C4-2B (cell line): ENCODE data around the gene SMIM24.

Experiments
- ZFX ChIP-seq: fragments of 450-650 bp; IDR thresholded peaks from 2 replicates; pipeline ENCODE4 v1.6.1; 2017
- TF ChIP-seq, protein P1 (sequence below): fragments of 450-650 bp; conservative IDR thresholded peaks from 2 replicates; pipeline ENCODE4 v1.5.1; 2017; ENCODE audit warnings: mild to moderate bottlenecking

DNA sequence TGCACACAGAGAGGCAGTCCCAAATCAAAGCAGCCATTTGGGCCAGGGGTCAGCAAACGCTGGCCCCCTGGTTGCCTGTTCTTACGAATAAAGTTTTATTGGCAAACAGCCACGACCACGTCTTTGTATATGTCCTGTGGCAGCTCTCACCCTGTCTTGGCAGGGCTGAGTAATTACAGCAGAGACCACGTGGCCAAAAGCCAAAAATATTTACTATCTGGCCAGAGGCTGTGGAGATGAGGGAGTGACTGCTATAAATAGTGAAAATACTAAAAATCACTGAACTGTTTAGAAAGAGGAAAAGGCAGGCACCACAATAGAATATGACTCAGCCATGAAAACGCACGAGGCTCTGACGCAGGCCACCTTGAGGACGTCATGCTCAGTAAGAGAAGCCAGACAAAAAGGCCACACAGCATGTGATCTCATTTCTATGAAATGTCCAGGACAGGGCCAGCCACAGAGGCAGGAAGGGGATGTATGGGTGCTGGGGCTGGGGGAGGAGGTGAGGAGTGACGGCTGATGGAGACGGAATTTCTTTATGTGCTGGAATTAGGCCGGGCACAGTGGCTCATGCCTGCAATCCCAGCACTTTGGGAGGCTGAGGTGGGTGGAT lies 29.4 kb downstream of the SMIM24 start:
- TF ChIP-seq, protein P1, sequence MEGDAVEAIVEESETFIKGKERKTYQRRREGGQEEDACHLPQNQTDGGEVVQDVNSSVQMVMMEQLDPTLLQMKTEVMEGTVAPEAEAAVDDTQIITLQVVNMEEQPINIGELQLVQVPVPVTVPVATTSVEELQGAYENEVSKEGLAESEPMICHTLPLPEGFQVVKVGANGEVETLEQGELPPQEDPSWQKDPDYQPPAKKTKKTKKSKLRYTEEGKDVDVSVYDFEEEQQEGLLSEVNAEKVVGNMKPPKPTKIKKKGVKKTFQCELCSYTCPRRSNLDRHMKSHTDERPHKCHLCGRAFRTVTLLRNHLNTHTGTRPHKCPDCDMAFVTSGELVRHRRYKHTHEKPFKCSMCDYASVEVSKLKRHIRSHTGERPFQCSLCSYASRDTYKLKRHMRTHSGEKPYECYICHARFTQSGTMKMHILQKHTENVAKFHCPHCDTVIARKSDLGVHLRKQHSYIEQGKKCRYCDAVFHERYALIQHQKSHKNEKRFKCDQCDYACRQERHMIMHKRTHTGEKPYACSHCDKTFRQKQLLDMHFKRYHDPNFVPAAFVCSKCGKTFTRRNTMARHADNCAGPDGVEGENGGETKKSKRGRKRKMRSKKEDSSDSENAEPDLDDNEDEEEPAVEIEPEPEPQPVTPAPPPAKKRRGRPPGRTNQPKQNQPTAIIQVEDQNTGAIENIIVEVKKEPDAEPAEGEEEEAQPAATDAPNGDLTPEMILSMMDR, result no peak
- no peak for TF ChIP-seq ZFX
